SH-SY5Y (cell line): Measurements from ENCODE around the gene ITSN1.

ENCODE experiments used
- GATA2 ChIP-seq: IDR thresholded peaks from 2 replicates; pipeline ENCODE4 v1.6.1; 2011; ENCODE audit warnings: mild to moderate bottlenecking, low read depth, low read length
- GATA3 ChIP-seq: IDR thresholded peaks from 2 replicates; pipeline ENCODE4 v1.6.1; 2011; ENCODE audit warnings: low read depth, mild to moderate bottlenecking, low read length, moderate library complexity

DNA sequence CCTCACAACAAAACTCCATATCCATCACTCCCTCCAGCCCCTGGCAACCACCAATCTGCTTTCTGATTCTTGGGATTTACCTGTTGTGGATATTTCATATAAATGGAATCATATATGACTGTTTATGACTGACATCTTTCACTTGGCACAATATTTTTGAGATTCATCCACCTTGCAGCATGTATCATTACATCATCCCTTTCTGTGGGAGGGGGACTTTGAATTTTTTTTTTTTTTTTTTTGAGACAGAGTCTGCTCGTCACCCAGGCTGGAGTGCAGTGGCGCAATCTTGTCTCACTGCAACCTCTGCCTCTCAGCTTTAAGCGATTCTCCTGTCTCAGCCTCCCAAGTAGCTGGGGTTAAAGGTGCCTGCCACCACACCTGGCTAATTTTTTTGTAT, 128.2 kb downstream of the ITSN1 start:
- TF ChIP-seq GATA2 (no peak), GATA3 (no peak)
